ENCODE results near the gene WNK2.

DNA sequence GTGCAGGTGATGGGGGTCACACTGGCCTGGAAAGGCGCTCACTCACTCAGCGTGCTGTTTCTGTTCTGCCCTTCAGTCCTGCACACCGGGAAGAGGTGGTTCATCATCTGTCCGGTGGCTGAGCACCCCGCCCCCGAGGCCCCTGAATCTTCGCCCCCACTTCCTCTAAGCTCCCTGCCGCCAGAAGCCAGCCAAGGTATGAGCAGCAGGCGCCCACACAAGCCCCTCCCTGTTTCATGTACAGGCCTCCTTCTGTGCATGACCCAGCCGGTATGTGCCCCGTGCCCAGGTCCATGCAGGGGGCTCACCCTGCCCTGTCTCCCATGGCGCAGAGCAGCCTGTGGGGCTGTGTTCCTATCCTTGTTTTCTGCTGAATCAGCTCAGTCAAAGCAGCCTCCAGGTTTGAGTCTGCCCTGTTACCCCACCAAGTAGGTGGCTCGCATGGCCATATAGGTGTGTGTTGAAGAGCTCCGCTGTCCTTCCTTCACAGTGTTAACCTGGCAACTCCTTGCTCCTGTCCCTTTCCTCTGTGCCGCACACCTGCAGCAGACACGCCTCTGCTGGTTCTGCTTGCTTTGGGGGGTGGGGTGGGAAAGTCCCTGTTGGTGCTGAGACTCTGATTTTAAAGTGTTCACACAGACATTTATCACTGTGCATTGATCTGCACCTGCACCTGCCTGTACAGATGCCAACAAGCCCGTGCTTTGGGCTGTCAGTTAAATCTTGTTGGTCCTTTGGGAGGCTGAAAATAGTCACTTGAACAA, 84.8 kb downstream of the WNK2 start:
- TF ChIP-seq, protein P1, sequence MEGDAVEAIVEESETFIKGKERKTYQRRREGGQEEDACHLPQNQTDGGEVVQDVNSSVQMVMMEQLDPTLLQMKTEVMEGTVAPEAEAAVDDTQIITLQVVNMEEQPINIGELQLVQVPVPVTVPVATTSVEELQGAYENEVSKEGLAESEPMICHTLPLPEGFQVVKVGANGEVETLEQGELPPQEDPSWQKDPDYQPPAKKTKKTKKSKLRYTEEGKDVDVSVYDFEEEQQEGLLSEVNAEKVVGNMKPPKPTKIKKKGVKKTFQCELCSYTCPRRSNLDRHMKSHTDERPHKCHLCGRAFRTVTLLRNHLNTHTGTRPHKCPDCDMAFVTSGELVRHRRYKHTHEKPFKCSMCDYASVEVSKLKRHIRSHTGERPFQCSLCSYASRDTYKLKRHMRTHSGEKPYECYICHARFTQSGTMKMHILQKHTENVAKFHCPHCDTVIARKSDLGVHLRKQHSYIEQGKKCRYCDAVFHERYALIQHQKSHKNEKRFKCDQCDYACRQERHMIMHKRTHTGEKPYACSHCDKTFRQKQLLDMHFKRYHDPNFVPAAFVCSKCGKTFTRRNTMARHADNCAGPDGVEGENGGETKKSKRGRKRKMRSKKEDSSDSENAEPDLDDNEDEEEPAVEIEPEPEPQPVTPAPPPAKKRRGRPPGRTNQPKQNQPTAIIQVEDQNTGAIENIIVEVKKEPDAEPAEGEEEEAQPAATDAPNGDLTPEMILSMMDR (conservative IDR thresholded peaks at IDR 0.05; ENCODE audit: low read depth, low read length) = no peak
- no peak for TF ChIP-seq CEBPB (IDR thresholded peaks at IDR 0.05; ENCODE audit: low read depth, low read length)
- TF ChIP-seq POLR2A (IDR thresholded peaks at IDR 0.05; ENCODE audit: low read depth, low read length) = no peak
- TF ChIP-seq MXI1 (IDR thresholded peaks at IDR 0.05; ENCODE audit: borderline replicate concordance, low read depth, low read length) = no peak
- no peak for TF ChIP-seq RAD21 (IDR thresholded peaks at IDR 0.05; ENCODE audit: low read length)
- TF ChIP-seq, protein P2, sequence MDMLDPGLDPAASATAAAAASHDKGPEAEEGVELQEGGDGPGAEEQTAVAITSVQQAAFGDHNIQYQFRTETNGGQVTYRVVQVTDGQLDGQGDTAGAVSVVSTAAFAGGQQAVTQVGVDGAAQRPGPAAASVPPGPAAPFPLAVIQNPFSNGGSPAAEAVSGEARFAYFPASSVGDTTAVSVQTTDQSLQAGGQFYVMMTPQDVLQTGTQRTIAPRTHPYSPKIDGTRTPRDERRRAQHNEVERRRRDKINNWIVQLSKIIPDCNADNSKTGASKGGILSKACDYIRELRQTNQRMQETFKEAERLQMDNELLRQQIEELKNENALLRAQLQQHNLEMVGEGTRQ (IDR thresholded peaks at IDR 0.05; ENCODE audit: low read depth, low read length) = no peak
- no peak for TF ChIP-seq RCOR1 (IDR thresholded peaks at IDR 0.05; ENCODE audit: insufficient replicate concordance, low read length)
- no peak for TF ChIP-seq RFX5 (IDR thresholded peaks at IDR 0.05; ENCODE audit: low read depth, low read length)
- TF ChIP-seq BHLHE40 (IDR thresholded peaks at IDR 0.05; ENCODE audit: low read depth, low read length) = no peak

Measured in IMR-90 (cell line).